C4-2B (cell line): Measurements from ENCODE around the gene TBX4.

Source experiments
- ZFX ChIP-seq: fragments of 450-650 bp; IDR thresholded peaks from 2 replicates; pipeline ENCODE4 v1.6.1; 2017
- TF ChIP-seq, protein P1 (sequence below): fragments of 450-650 bp; conservative IDR thresholded peaks from 2 replicates; pipeline ENCODE4 v1.5.1; 2017; ENCODE audit warnings: mild to moderate bottlenecking

DNA sequence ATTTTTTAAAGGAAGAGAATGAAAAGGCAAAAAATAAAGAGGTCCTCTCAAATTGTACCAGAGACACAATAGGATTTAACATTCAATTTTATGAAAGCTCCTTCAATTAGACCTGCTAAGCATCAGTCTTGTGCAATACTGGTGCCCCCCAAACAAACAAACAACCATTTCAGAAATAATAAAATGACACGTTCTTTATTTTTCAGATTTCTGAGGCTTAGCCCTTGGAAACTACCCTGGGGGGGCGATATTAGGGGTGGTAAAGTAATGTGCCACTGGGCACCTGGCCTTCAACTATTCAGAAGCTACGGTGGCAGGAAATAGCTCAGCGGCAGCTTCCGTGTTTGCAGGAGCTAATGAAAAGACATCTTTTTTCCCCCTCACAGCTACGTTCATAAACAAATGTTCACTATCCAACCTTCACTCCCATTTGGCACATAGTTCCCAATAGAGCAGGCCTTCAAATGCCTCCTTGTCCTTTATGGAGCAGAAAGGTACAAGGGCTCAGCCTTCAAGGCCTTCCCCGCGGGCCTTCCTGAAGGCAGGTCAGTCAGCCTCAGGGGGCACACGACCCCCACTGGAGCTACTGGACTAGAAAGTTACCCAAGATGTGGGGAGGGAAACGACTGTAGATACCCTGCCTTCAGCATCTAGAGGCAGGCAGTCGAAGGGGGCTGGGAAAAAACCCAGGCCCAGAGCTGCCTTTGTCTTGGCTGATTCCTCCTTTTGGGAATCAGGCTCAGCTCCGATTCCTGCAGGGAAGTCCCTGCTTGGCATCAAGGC is 44.1 kb downstream of the TBX4 start:
- TF ChIP-seq, protein P1, sequence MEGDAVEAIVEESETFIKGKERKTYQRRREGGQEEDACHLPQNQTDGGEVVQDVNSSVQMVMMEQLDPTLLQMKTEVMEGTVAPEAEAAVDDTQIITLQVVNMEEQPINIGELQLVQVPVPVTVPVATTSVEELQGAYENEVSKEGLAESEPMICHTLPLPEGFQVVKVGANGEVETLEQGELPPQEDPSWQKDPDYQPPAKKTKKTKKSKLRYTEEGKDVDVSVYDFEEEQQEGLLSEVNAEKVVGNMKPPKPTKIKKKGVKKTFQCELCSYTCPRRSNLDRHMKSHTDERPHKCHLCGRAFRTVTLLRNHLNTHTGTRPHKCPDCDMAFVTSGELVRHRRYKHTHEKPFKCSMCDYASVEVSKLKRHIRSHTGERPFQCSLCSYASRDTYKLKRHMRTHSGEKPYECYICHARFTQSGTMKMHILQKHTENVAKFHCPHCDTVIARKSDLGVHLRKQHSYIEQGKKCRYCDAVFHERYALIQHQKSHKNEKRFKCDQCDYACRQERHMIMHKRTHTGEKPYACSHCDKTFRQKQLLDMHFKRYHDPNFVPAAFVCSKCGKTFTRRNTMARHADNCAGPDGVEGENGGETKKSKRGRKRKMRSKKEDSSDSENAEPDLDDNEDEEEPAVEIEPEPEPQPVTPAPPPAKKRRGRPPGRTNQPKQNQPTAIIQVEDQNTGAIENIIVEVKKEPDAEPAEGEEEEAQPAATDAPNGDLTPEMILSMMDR: no peak
- no peak for TF ChIP-seq ZFX
